B cell (primary cell): ENCODE results near the gene JADE2. TPM values are rescaled to one million over a fixed set of nuclear protein-coding genes. Genes with fewer than 3 reads are reported as not detected.

Experiments
- ATAC-seq: fragments of 200-7000 bp; cut with Tn5 transposase; one replicate; pipeline ENCODE4 v1.10.0; 2021; ENCODE audit warnings: low read depth, mild to moderate bottlenecking, moderate number of reproducible peaks, moderate library complexity
- CTCF ChIA-PET: fragments of 350-600 bp; sonication (Branson Sonifier 250); formaldehyde crosslinking; loops from one replicate; lab custom pipeline; 2021; ENCODE audit warnings: antibody characterized with exemption, inconsistent platforms; lab: Charles Lee
- POLR2A ChIA-PET: fragments of 350-600 bp; sonication (Branson Sonifier 250); formaldehyde crosslinking; loops from one replicate; lab custom pipeline; 2021; ENCODE audit warnings: antibody characterized with exemption; lab: Charles Lee
- DNase-seq: peaks from one replicate; pipeline ENCODE4 v3.0.0; 2013
- H2AFZ ChIP-seq: 2 replicates; pipeline ENCODE4 v1.6.1; 2012; ENCODE audit warnings: mild to moderate bottlenecking, low read depth, low read length; ENCODE audit not compliant: insufficient read depth, poor library complexity, severe bottlenecking
- H3K27ac ChIP-seq, 2 donors: 1 replicate in 1 of 2; 2 replicates in 1 of 2; pipeline ENCODE4 v1.5.1; 2012 to 2013; ENCODE audit warnings: low read length in 2 of 2, mild to moderate bottlenecking in 2 of 2, moderate library complexity in 1 of 2
- H3K27me3 ChIP-seq, 4 experiments: fragments of 200-600 bp in 1 of 4; sonication (generic) in 1 of 4; replicated peaks in 1 of 4; 1 replicate in 2 of 4; 2 replicates in 2 of 4; pipeline versions ENCODE4 v1.6.1 to v1.7.0; 2013 to 2016; ENCODE audit warnings: low read length in 3 of 4, mild to moderate bottlenecking in 2 of 4, mixed read lengths in 1 of 4, moderate library complexity in 1 of 4; ENCODE audit not compliant: insufficient read depth in 4 of 4, control insufficient read depth in 3 of 4; ENCODE audit errors: control extremely low read depth in 1 of 4
- H3K36me3 ChIP-seq, 2 experiments: replicated peaks in 1 of 2; 1 replicate in 1 of 2; 2 replicates in 1 of 2; pipeline versions ENCODE4 v1.6.1 to v1.7.1; 2013; ENCODE audit warnings: low read length in 1 of 2; ENCODE audit not compliant: insufficient read depth in 2 of 2, control insufficient read depth in 1 of 2; ENCODE audit errors: control extremely low read depth in 1 of 2, extremely low read depth in 1 of 2
- H3K4me1 ChIP-seq, 2 donors: fragments of 200-600 bp in 1 of 2; sonication (generic) in 1 of 2; 1 replicate in 1 of 2; 2 replicates in 1 of 2; pipeline versions ENCODE4 v1.5.1 to v1.6.1; 2013 to 2017; ENCODE audit warnings: low read length in 2 of 2; ENCODE audit not compliant: control insufficient read depth in 2 of 2, insufficient read depth in 2 of 2
- H3K4me2 ChIP-seq: replicated peaks from 2 replicates; pipeline ENCODE3; 2012; ENCODE audit warnings: mild to moderate bottlenecking, low read depth, low read length; ENCODE audit not compliant: poor library complexity, severe bottlenecking
- H3K4me3 ChIP-seq, 5 experiments: fragments of 200-600 bp in 1 of 5; sonication (generic) in 1 of 5; 1 replicate in 3 of 5; 2 replicates in 2 of 5; pipeline versions ENCODE4 v1.5.1 to v1.7.0; 2011 to 2016; ENCODE audit warnings: low read length in 4 of 5, mild to moderate bottlenecking in 4 of 5, low read depth in 2 of 5, control low read depth in 1 of 5, moderate library complexity in 1 of 5; ENCODE audit not compliant: insufficient read depth in 1 of 5; ENCODE audit errors: control extremely low read depth in 1 of 5, extremely low read depth in 1 of 5
- H3K79me2 ChIP-seq: fragments of 200-600 bp; sonication (generic); one replicate; pipeline ENCODE4 v1.6.0; 2016; ENCODE audit warnings: low read length; ENCODE audit not compliant: control insufficient read depth, insufficient read depth
- H3K9ac ChIP-seq: fragments of 200-600 bp; sonication (generic); 2 replicates; pipeline ENCODE4 v1.6.1; 2017; ENCODE audit warnings: mild to moderate bottlenecking, low read length, moderate library complexity
- H3K9me3 ChIP-seq, 3 donors: one replicate each; pipeline versions ENCODE4 v1.6.1 to v1.7.1; 2013; ENCODE audit warnings: low read length in 2 of 3; ENCODE audit not compliant: control insufficient read depth in 2 of 3, insufficient read depth in 1 of 3; ENCODE audit errors: control extremely low read depth in 1 of 3
- H4K20me1 ChIP-seq: 2 replicates; pipeline ENCODE4 v1.6.0; 2012; ENCODE audit warnings: mild to moderate bottlenecking, low read length; ENCODE audit not compliant: insufficient read depth, control insufficient read depth, poor library complexity, severe bottlenecking
- H3K27ac Mint-ChIP-seq: one replicate; pipeline ENCODE4 v1.8.0; 2021; ENCODE audit warnings: mixed read lengths
- H3K27me3 Mint-ChIP-seq: one replicate; pipeline ENCODE4 v1.8.0; 2021; ENCODE audit warnings: mixed read lengths
- H3K4me1 Mint-ChIP-seq: one replicate; pipeline ENCODE4 v1.8.0; 2021; ENCODE audit warnings: mixed read lengths
- H3K4me3 Mint-ChIP-seq: one replicate; pipeline ENCODE4 v1.8.0; 2021; ENCODE audit warnings: mixed read lengths
- H3K9me3 Mint-ChIP-seq: one replicate; pipeline ENCODE4 v1.8.0; 2022; ENCODE audit warnings: mixed read lengths; ENCODE audit not compliant: insufficient read depth
- CTCF ChIP-seq: fragments of 200-600 bp; IDR thresholded peaks from one replicate; pipeline ENCODE4 v1.8.0; 2022; ENCODE audit warnings: antibody characterized with exemption, mild to moderate bottlenecking
- EZH2 ChIP-seq: IDR thresholded peaks from 2 replicates; pipeline ENCODE4 v1.6.1; 2012; ENCODE audit warnings: borderline replicate concordance, low read depth, mild to moderate bottlenecking, moderate library complexity, low read length; ENCODE audit not compliant: insufficient read depth, poor library complexity, severe bottlenecking
- WGBS: methylation state at CpG from one replicate; pipeline ENCODE4 v1.1.5; 2013; ENCODE audit warnings: missing lambda C conversion rate; ENCODE audit not compliant: insufficient coverage; 5-methylcytosine and 5-hydroxymethylcytosine counted together
- intact Hi-C: fragments of 100-400 bp; cut with micrococcal nuclease; formaldehyde crosslinking; loops from one replicate; pipeline ENCODE4 v1.10.0; 2022
- polyA plus RNA-seq: library from polyadenylated mRNA; depleted of rRNA; stranded (reverse); fragments of >200 nt; gene quantifications from 2 replicates; pipeline ENCODE4 v1.2.3, GENCODE V29; 2012
- total RNA-seq, 2 donors: library from RNA; stranded (reverse); fragments of 120-200 nt in 1 of 2; gene quantifications; 1 replicate in 1 of 2; 2 replicates in 1 of 2; pipeline versions ENCODE4 v1.2.3 to v1.2.4, GENCODE V29; 2013 to 2022

The JADE2 gene
- total and polyA plus RNA-seq, 2 donors (not counting 1 experiment from before 2014, with no cell fraction given), result 80.5 to 247 TPM

- ChIA-PET POLR2A (no interaction called here), CTCF (interaction anchor here (1.0 to 2.6 kb wide), 3 partner anchors 58 to 109 kb away, joined by 3 to 36 read pairs (median 11); partner anchors contain the start of gene CDKN2AIPNL)
- WGBS, result 0% methylated on average over 1 of the region's 3 CpGs
- no peaks in the 10 kb centered on the region for H3K9me3 Mint-ChIP-seq
- TF ChIP-seq CTCF, result no peak
- TF ChIP-seq EZH2, result no peak
- intact Hi-C loops, result loop anchor here (10.0 kb wide), 1 partner anchor 383 kb away; the partner anchor contains the start of gene PCBD2
- no peaks in the 10 kb centered on the region for H3K27me3 Mint-ChIP-seq
- Histone ChIP-seq H3K79me2 (peaks cover 19% of the 10 kb centered on the region), H3K9ac (no peak overlapping the region), H3K27me3 (no peaks in the 10 kb centered on the region), H2AFZ (no peak overlapping the region), H4K20me1 (peaks cover 5% of the 10 kb centered on the region), H3K27ac (no peak overlapping the region), H3K4me2 (no peak overlapping the region), H3K4me1 (peaks cover 6 to 12% of the 10 kb centered on the region in 2 donors), H3K36me3 (no peaks in the 10 kb centered on the region), H3K9me3 (no peaks in the 10 kb centered on the region), H3K4me3 (no peak overlapping the region)
- H3K27ac Mint-ChIP-seq, result peak overlapping the region; percentile 0
- H3K4me3 Mint-ChIP-seq, result no peak overlapping the region
- DNase-seq (no peak), ATAC-seq (no peak)
- peaks cover 14% of the 10 kb centered on the region for H3K4me1 Mint-ChIP-seq
Observed at GRCh38 chr5:134521841-134522240, 3.6 kb upstream of the JADE2 start.

GRCh38 chr5:134523543-134524271 lies 1.8 kb upstream of the JADE2 start:
- H3K27me3 Mint-ChIP-seq, result no peaks in the 10 kb centered on the region
- intact Hi-C loops, result loop anchor here (1.0 to 10.0 kb wide), 4 partner anchors 77 to 381 kb away; partner anchors contain the start of genes PCBD2 and SKP1
- WGBS, result 0% methylated on average over 5 of the region's 13 CpGs

More at GRCh38 chr5:134523543-134524271, 1.8 kb upstream of the JADE2 start:
- Histone ChIP-seq H4K20me1 (peaks cover 24% of the 10 kb centered on the region), H3K27ac (peak overlapping the region; percentile 99 to 100), H3K4me1 (peaks cover 17 to 24% of the 10 kb centered on the region in 2 donors), H3K36me3 (peaks cover 0 to 1% of the 10 kb centered on the region in 2 experiments), H3K4me3 (peak overlapping the region in 4 of 5 experiments; percentile 90 to 100 (median 99)), H3K9me3 (no peaks in the 10 kb centered on the region), H3K4me2 (peak overlapping the region; percentile 92), H3K27me3 (no peaks in the 10 kb centered on the region), H2AFZ (peak overlapping the region; percentile 80), H3K79me2 (peaks cover 38% of the 10 kb centered on the region), H3K9ac (peak overlapping the region; percentile 100)
- Mint-ChIP-seq H3K4me1 (peaks cover 27% of the 10 kb centered on the region), H3K9me3 (no peaks in the 10 kb centered on the region), H3K4me3 (peak overlapping the region; percentile 99), H3K27ac (peak overlapping the region; percentile 99)
- ATAC-seq (no peak), DNase-seq (no peak)
- CTCF ChIA-PET, result interaction anchor here (0.5 to 7.9 kb wide), 13 partner anchors 9 to 359 kb away, joined by 3 to 76 read pairs (median 4); partner anchors contain the start of genes CDKN2AIPNL and PPP2CA
- TF ChIP-seq EZH2 (no peak), CTCF (no peak)
- POLR2A ChIA-PET, result interaction anchor here (0.9 to 6.5 kb wide), 11 partner anchors 16 to 381 kb away, joined by 3 to 65 read pairs (median 6); partner anchors contain the start of genes CDKN2AIPNL, PCBD2 and UBE2B
